ENCODE results near the gene MAG.

DNA sequence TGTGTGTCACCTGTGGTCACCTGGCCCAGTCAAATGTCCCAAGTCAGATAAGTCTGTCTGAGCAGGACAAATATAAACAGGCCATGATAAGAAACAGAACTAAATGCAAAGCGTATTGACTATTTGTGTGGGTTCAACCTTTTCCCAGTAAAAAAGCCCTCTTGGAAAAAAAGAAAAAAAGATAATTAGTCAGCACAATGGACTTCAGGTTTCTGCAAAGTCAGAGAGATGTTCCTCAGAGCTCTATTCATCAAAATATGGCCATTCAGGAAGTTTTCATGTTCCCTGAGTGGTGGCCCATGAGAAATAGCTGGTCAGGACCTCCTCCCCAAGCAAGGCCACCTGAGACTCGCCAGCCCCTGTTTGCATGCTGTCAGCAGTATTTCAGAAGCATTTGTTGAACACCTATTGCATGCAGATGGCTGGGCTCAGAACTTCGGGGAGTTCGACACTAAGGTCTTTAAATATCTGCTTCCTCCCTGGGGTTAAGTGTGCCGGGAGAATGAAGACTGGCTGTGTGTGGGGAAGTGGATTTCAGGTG lies 69.0 kb downstream of the MAG start:
- TF ChIP-seq, protein P1, sequence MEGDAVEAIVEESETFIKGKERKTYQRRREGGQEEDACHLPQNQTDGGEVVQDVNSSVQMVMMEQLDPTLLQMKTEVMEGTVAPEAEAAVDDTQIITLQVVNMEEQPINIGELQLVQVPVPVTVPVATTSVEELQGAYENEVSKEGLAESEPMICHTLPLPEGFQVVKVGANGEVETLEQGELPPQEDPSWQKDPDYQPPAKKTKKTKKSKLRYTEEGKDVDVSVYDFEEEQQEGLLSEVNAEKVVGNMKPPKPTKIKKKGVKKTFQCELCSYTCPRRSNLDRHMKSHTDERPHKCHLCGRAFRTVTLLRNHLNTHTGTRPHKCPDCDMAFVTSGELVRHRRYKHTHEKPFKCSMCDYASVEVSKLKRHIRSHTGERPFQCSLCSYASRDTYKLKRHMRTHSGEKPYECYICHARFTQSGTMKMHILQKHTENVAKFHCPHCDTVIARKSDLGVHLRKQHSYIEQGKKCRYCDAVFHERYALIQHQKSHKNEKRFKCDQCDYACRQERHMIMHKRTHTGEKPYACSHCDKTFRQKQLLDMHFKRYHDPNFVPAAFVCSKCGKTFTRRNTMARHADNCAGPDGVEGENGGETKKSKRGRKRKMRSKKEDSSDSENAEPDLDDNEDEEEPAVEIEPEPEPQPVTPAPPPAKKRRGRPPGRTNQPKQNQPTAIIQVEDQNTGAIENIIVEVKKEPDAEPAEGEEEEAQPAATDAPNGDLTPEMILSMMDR (IDR thresholded peaks at IDR 0.05) = no peak
- no peak for TF ChIP-seq EZH2 (IDR thresholded peaks at IDR 0.05)
- TF ChIP-seq EZH2phosphoT487 (IDR thresholded peaks at IDR 0.05) = no peak
